Stimulated activated CD4-positive, alpha-beta T cell treated with anti-CD3 and anti-CD28 coated beads, Interleukin-1b, Interleukin-23, amount 100 ng/mL, for 4 hours (primary cell): Measurements from ENCODE around the gene C1orf53.

Source experiments
- DNase-seq, 2 donors: peaks; one replicate each; pipeline ENCODE4 v3.0.0-alpha.2; 2020; ENCODE audit warnings: low read depth in 2 of 2

Gene C1orf53

DNA sequence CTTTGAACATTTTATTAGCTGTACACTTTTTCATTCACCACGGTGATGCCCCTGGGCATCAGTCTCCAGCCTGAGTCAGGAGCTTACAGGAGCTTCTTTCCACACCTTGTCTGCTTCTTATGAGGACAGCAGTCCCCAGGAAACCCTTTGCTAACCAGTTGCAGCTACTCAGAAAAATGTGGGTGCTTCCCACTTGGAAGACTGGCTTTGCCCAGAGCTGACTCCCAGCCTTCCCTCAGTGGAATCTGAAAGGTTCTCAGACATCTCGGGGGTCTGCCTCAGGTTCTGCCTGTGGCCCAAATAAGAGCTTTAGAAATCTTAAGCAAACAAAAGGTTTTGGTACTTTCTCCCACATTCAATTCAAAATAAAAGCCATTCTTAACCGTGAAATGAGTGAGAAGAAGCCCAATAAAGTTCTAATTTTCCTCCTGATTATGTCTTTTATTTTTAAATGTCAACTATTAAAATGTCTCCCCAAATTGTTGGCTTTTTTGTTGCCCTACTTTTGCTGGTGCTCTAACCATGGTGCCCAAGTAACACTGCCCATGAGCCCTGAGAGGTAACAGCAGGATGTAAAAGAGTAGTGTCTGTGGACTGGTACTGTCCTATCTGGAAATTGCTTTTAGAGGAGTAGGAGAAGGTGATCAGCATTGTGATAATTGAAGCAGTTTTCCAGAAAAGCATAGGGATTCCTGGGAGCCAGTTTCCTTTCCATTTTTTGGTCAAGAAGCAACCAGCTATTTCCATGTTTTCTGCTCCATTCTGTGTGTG lies 5.6 kb downstream of the C1orf53 start:
- no peak for DNase-seq

GRCh38 chr1:197908716-197909220 lies 6.3 kb downstream of the C1orf53 start:
- DNase-seq = no peak

DNA sequence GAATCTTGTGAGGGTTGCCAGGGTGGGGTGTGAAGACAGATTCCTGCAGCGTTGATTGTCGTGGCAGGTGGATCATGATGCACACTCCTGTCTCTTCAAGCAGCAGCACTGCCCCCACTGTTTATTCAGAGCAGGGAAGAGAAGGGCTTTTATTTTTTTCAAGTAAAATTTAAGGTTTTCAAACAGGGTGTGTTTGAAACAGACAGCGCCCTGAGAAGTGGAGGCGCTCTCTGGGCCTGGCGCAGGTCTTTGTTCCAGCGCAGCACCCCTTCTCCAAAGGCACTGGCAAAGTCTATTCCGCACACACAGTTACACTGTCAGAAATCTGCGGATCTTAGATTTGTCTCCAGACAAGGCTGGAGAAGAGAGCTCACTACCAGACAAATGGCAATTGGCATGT lies 7.0 kb downstream of the C1orf53 start:
- DNase-seq = no peak

GRCh38 chr1:197910120-197910991 lies 7.9 kb downstream of the C1orf53 start:
- no peak for DNase-seq

DNA sequence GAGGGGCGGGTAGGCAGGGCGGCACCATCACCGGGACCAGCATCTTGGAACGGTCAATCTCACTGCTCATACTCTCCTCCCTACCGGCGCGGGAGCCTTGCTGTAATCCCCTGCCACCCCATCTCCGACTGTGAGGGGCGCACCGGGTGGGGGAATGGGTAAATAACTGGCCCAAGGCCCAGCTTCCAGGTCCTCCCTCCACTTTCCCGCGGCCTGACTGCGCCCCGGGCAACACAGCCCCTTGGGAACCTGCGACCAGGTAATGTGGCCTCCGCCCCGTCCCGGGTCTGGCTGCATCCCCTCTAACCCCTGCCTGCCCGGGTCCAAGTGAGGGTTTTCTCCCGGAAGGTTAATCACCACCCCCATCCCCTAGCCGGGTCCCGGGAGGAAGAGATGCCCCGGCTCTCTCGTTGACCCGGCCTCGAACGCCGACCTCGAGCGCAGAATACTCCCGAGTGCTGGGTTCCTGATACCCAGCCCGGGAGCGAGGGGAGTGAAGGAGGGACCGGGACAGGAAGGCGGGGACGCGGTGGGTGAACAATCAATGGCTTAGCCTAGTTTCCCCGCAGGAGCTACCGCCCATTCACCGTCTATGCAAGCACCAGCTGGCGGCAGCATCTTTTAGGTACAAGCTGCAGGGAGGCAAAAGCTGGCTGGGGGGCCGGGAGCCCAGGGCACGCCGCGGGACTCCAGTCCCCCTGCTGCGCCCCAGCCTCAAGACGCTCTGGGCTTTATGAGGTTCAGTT lies 8.9 kb downstream of the C1orf53 start:
- DNase-seq = no peak

- no peak for DNase-seq
Measured at GRCh38 chr1:197911857-197912696, 9.6 kb downstream of the C1orf53 start.

DNA sequence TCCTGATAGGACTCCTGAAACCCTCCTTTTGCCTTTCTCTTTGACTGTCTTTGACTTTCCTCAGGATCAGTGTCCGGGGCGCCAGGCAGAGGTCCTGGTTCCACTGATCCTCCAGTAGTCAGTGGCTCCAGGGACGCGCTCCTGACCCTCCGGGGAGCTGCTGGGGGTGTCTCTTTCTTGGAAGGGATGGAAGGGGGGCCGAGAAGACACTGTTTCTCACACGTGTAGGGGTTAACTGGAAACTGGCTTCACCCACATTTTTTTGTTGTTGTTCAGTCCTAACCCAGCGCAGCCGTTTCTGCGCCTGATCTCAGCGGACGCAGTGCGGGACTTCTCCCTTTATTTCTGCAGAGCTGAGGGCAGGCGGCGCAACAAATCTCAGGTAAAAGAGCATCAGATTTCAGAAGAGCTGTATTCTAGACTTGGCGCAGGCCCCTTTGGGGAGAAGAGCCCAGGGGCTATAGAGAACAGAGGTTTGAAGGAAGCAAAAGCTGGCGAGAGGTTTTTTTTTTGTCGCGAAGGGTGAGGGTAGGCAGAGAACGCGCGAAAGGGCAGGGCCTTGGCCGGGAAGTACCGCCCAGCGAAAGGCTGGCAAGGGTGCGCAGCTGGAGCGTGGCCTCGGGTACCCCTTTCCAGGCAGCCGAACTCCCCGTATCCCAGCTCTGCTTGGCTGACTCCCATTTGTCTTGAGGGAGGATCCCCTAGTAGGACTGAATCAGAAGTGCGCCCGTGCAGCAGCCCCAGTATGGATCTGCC lies 10.5 kb downstream of the C1orf53 start:
- no peak for DNase-seq

DNA sequence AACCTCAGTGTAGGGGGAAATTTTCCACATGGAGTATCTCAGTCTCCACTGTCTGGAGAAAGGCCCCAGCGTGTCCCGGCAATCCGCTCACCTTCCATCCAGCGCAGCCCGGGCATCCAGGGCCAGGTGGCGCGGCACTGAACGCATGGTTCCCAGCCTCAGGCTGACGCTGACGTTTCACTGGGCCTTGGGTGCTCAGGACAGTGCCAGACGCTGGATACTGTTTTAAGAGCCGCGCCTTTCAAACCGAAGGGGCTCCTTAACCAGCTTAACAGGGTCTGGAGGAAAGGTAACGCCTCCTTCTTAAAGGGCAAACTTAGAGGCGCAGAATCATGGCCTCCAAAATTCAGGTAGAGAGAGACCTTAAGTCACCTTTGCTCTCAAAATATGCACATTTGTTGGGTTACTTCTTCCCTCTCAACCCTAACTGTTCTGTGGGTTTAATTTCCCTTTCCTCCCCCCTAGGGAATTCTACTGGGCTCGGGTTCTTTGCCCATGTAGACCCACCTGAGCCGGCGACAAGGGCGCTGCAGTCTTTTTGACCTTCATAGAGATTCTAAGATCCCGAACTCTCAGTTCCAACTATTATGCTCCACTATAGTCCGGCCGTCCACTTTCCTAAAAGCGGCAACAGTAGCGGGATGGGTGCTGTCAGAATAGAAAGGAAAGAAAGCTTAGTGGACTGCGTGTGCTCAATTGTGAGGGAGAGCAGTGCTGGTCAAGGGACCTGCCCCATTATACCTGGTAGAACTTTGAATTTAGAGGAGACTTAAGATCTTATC lies 11.3 kb downstream of the C1orf53 start:
- no peak for DNase-seq

GRCh38 chr1:197914510-197914909 lies 12.1 kb downstream of the C1orf53 start:
- no peak for DNase-seq

GRCh38 chr1:197915260-197915861 lies 12.9 kb downstream of the C1orf53 start:
- DNase-seq = no peak

DNA sequence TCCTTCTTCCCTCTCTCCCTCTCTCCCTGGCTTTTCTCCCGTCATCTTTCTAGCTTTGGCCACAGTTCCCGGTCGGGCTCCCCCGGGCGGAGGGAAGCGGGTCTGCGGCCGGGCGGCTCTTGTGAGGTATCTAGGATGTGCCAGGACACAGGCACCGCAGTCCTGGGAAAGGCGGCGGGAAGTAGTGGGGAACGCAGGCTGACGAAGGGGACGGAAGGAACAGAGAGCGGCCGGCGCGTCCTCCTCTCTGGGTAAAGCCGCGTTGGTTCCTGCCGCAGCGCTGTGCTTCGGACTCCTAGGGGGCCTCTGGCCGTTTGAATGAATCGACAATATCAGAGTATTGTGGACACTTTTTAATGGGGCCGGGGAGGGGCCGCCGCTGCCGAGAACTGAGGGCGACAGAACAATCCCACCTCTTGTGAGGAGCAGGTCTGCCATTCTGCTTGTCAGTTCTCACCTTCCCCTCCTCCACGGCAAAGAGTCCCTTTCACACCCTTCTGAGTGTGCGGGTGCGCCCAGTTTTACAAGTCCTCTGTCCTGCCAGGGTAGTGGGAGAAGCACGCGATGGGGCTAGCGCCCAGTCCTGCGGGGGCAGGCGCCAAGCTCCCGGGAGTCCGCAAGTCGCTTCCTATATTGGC lies 13.6 kb downstream of the C1orf53 start:
- DNase-seq = no peak

DNA sequence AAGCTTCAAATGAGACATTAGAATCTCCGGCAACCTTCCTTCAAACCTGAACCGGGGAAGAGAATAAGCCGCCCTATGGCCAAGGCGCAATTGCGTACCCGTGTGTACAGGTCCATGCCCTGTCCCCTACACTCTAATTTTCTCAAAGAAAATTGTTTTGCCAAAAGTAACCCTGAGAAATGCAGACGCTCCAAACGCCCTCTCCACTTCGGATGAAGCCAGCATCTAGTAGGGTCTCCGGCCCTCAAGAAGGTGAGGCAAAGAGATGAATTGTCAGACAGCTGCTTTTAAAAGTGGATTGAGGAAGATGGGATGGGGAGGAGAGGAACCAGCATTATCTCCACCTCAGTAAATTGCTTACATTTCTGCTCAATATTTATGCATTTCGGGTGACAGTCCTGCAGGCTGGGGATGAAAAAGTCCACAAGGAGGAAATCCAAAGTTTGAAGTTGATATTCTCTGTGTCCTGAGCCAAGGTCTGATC lies 14.1 kb downstream of the C1orf53 start:
- no peak for DNase-seq

DNA sequence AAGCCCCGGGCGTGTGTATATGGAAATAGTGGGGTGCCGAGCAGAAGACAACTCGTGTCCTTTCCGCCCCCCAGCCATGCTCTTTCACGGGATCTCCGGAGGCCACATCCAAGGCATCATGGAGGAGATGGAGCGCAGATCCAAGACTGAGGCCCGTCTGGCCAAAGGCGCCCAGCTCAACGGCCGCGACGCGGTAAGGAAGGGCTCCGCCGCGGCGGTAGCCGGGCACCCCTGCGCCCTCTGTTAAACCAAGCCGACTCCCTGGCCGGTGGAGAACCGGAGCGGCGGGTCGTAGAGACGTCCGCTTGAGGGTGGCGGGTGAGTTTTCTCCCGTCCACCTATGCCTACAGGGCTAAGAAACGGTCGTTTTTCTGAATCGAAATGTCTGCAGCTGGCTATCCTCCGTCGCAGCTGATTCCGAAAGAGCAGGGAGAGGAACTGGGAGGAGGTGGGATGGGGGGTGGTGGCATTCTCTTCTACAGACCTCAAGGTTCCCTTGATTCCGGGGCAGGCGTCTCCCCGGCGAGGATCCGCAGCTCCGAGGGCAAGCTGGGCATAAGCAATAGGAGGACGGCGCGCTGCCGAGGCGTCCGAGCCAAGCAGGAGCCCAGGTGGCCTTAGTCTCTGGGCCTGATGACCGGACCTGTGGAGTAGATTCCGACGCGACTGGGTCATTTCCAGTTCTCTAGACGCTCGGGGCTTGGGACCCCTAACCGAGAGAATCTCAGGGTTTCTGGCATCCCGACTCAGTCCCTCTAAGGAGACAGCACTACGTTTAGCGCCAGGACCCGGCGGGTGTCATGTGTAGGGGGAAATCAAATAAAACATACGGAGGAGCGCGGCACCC lies 15.6 kb downstream of the C1orf53 start:
- DNase-seq = no peak

DNA sequence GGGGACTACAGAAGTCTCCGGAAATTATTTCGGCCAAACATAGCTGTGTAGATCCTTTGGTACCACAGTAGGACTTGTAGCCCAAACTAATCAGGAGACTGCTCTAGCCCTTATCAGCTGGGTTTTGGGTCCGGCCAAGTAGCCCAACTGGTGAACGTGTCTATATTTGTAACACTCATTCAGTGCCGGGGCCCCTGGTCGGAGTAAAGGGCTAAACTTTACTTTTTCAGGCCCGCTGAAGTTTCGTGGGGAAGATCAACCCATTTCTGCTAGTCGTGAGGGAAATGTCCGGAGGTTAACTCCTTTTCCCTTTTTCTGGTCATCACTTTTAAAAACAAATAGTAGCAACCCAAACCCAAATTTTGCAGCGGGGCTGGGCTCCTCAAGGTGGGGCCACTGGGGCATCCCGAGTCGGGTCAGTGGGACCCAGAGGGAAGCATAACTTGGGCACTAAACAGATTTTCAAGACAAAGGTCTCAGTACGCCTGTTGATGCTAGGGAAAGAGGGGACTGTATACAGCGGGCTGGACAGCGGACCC lies 16.4 kb downstream of the C1orf53 start:
- no peak for DNase-seq

- no peak for DNase-seq
Measured at GRCh38 chr1:197919346-197920066, 17.1 kb downstream of the C1orf53 start.

DNA sequence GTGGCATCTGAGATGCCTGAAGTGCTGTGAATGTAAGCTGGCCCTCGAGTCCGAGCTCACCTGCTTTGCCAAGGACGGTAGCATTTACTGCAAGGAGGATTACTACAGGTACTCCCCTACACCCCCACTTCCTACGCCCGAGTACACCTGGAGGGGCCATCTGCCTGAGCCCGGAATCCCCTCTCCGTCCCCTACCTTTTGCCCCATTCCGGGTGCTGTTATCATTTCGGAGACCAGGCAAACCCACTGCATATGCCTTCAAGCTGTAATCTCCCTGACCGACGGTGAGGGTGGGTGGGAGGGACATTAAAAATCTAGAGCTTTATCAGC lies 17.6 kb downstream of the C1orf53 start:
- DNase-seq = no peak
